PFSK-1 (cell line): ENCODE results near the gene TXNDC5.

Experiments used
- REST ChIP-seq, 2 experiments: IDR thresholded peaks; 2 replicates each; pipeline versions ENCODE4 v1.6.1 to v1.8.0; 2011 to 2012; ENCODE audit warnings: low read depth in 2 of 2, low read length in 2 of 2, control low read depth in 1 of 2, inconsistent platforms in 1 of 2, mild to moderate bottlenecking in 1 of 2, moderate library complexity in 1 of 2; ENCODE audit not compliant: insufficient read depth in 1 of 2
- TAF1 ChIP-seq: IDR thresholded peaks from 2 replicates; pipeline ENCODE4 v1.6.1; 2012; ENCODE audit warnings: low read length, control low read depth, borderline replicate concordance; ENCODE audit not compliant: insufficient read depth

DNA sequence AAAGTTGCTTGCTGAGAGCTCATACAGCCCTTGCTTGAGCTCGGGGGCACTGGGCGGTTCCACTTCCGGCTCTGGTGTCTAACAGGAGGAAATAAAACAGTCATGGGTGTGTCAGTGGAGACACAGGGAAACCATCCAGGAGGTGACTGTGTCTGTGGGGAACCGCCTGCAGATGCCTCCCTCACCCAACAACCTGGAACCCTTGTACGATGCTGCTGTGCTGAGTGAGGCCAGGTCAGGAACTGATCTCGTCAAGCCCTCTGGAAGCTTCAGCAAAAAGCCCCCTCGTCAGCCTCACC, 15.5 kb downstream of the TXNDC5 start:
- TF ChIP-seq REST (IDR thresholded peaks at IDR 0.05; ENCODE audit: insufficient read depth in 1 of 2, low read depth in 2 of 2, low read length in 2 of 2), result no peak
- TF ChIP-seq TAF1, result no peak
